ENCODE measurements around the gene REX1BD.

GRCh38 chr19:18580311-18580710 lies 8.3 kb upstream of the REX1BD start:
- TF ChIP-seq CTCF (IDR thresholded peaks at IDR 0.05; ENCODE audit: low read depth, low read length, poor library complexity, severe bottlenecking) (no peak), EZH2phosphoT487 (IDR thresholded peaks at IDR 0.05; ENCODE audit: borderline replicate concordance, low read length) (no peak)
